Uterus (tissue), 4 donors: ENCODE data around the gene PRR5L. TPM values are rescaled to one million over a fixed set of nuclear protein-coding genes. Genes with fewer than 3 reads are reported as not detected.
"Not testable (repeated sequence)": the region's sequence is repeated elsewhere in the genome, so short reads cannot be mapped to it uniquely, and the experiment has no call there.

Experiments
- DNase-seq, 2 donors: peaks; one replicate each; pipeline ENCODE4 v3.0.0-alpha.2; 2019 to 2020
- H3K27ac ChIP-seq, 2 donors: fragments of 200-600 bp; sonication (generic); 1 replicate in 1 of 2; 2 replicates in 1 of 2; pipeline ENCODE4 v1.5.1; 2016 to 2018
- H3K27me3 ChIP-seq, 2 donors: fragments of 200-600 bp; sonication (generic); one replicate each; pipeline ENCODE4 v1.5.1; 2018 to 2019; ENCODE audit warnings: control low read depth in 1 of 2
- H3K36me3 ChIP-seq, 2 donors: fragments of 200-600 bp; sonication (generic); one replicate each; pipeline ENCODE4 v1.5.1; 2019; ENCODE audit warnings: control low read depth in 1 of 2
- H3K4me1 ChIP-seq, 2 donors: fragments of 200-600 bp; sonication (generic); one replicate each; pipeline ENCODE4 v1.5.1; 2018 to 2019; ENCODE audit warnings: control low read depth in 1 of 2
- H3K4me3 ChIP-seq, 2 donors: fragments of 200-600 bp; sonication (generic); 1 replicate in 1 of 2; 2 replicates in 1 of 2; pipeline ENCODE4 v1.5.1; 2018 to 2019; ENCODE audit warnings: mild to moderate bottlenecking in 1 of 2
- H3K9me3 ChIP-seq, 2 donors: fragments of 200-600 bp; sonication (generic); one replicate each; pipeline ENCODE4 v1.5.1; 2019; ENCODE audit warnings: control low read depth in 1 of 2
- CTCF ChIP-seq, 4 experiments: fragments of 200-600 bp in 2 of 4; fragments of 450-650 bp in 2 of 4; sonication (generic) in 2 of 4; IDR thresholded peaks; one replicate each; pipeline ENCODE4 v1.5.1; 2016 to 2019; ENCODE audit warnings: antibody characterized with exemption in 4 of 4, mild to moderate bottlenecking in 2 of 4, moderate library complexity in 1 of 4
- POLR2A ChIP-seq, 2 donors: fragments of 450-650 bp; IDR thresholded peaks; one replicate each; pipeline ENCODE4 v1.6.1; 2016; ENCODE audit warnings: antibody characterized with exemption in 2 of 2, mild to moderate bottlenecking in 1 of 2, moderate library complexity in 1 of 2
- intact Hi-C: fragments of 100-400 bp; cut with DNase I; formaldehyde crosslinking; loops from one replicate; pipeline ENCODE4 v1.15.1; 2023; ENCODE audit warnings: low total_unique reads
- total RNA-seq, 4 donors: library from RNA; depleted of rRNA in 3 of 4; stranded (reverse); fragments of >200 nt in 3 of 4; gene quantifications; one replicate each; pipeline versions ENCODE4 v1.1.0 to v1.2.4, GENCODE V29; 2014 to 2023
- donor health status: DM: yes; HTN: yes; CAD: no.

PRR5L gene
- total RNA-seq, 4 donors from 2014 or later = 7.7 to 62.1 (median 27.8) TPM

- intact Hi-C loops = no loop called here
- Histone ChIP-seq H3K9me3 (no peaks in the 10 kb centered on the region), H3K36me3 (no peaks in the 10 kb centered on the region), H3K4me3 (no peak overlapping the region), H3K4me1 (no peaks in the 10 kb centered on the region), H3K27me3 (no peaks in the 10 kb centered on the region), H3K27ac (no peak overlapping the region)
- TF ChIP-seq CTCF (IDR thresholded peaks at IDR 0.05) = no peak
- TF ChIP-seq POLR2A (IDR thresholded peaks at IDR 0.05) = no peak
- no peak for DNase-seq
These were observed 174.1 kb downstream of the PRR5L start for GRCh38 chr11:36469881-36470802.

- Histone ChIP-seq H3K9me3 (no peaks in the 10 kb centered on the region), H3K4me3 (no peak overlapping the region), H3K4me1 (no peaks in the 10 kb centered on the region)
These were observed 175.5 kb downstream of the PRR5L start for GRCh38 chr11:36471577-36471976.

GRCh38 chr11:36475192-36475591 is 179.1 kb downstream of the PRR5L start:
- H3K4me1 ChIP-seq = no peaks in the 10 kb centered on the region
- no peak for DNase-seq
- H3K27ac ChIP-seq = no peak overlapping the region
- no peaks in the 10 kb centered on the region for H3K9me3 ChIP-seq
- H3K27me3 ChIP-seq = no peaks in the 10 kb centered on the region
- TF ChIP-seq CTCF (IDR thresholded peaks at IDR 0.05) = no peak
- no peak for TF ChIP-seq POLR2A (IDR thresholded peaks at IDR 0.05)
- intact Hi-C loops = no loop called here
- no peak overlapping the region for H3K4me3 ChIP-seq
- no peaks in the 10 kb centered on the region for H3K36me3 ChIP-seq

More at GRCh38 chr11:36471577-36471976, 175.5 kb downstream of the PRR5L start:
- Histone ChIP-seq H3K36me3 (no peaks in the 10 kb centered on the region), H3K27ac (no peak overlapping the region), H3K27me3 (no peaks in the 10 kb centered on the region)
- intact Hi-C loops = no loop called here
- no peak for DNase-seq
- TF ChIP-seq POLR2A (IDR thresholded peaks at IDR 0.05) (no peak), CTCF (IDR thresholded peaks at IDR 0.05) (no peak)

- TF ChIP-seq POLR2A (IDR thresholded peaks at IDR 0.05) (no peak), CTCF (IDR thresholded peaks at IDR 0.05) (peak; percentile 40 to 66 (median 45))
- Histone ChIP-seq H3K27me3 (no peaks in the 10 kb centered on the region), H3K27ac (no peak overlapping the region), H3K4me3 (no peak overlapping the region), H3K4me1 (no peaks in the 10 kb centered on the region), H3K9me3 (no peaks in the 10 kb centered on the region), H3K36me3 (no peaks in the 10 kb centered on the region)
- DNase-seq = peak in 1 of 2 donors; percentile 28
- intact Hi-C loops = no loop called here
These were observed 182.7 kb downstream of the PRR5L start for GRCh38 chr11:36478700-36479329.

- TF ChIP-seq POLR2A (IDR thresholded peaks at IDR 0.05) (no peak), CTCF (IDR thresholded peaks at IDR 0.05) (no peak)
- H3K4me1 ChIP-seq = no peaks in the 10 kb centered on the region
- no peak overlapping the region for H3K4me3 ChIP-seq
- DNase-seq = no peak
- H3K9me3 ChIP-seq = no peaks in the 10 kb centered on the region
- no peaks in the 10 kb centered on the region for H3K36me3 ChIP-seq
- intact Hi-C loops = no loop called here
- H3K27ac ChIP-seq = no peak overlapping the region
- H3K27me3 ChIP-seq = no peaks in the 10 kb centered on the region
These were observed 184.7 kb downstream of the PRR5L start for GRCh38 chr11:36480833-36481232.

- DNase-seq, H3K4me3 ChIP-seq, intact Hi-C loops, H3K27ac ChIP-seq, H3K27me3 ChIP-seq, H3K36me3 ChIP-seq, H3K4me1 ChIP-seq, H3K9me3 ChIP-seq: not testable (repeated sequence)
These were observed 187.0 kb downstream of the PRR5L start for GRCh38 chr11:36483042-36483441.
